ENCODE measurements around the gene POLR2M. TPM values are rescaled to one million over a fixed set of nuclear protein-coding genes. Genes with fewer than 3 reads are reported as not detected.

Gene POLR2M
- total RNA-seq: 100 to 1,000 TPM in 1 of 4 donors, 10 to 100 TPM in 3; 25.5 to 430 (median 34.7) TPM

DNA sequence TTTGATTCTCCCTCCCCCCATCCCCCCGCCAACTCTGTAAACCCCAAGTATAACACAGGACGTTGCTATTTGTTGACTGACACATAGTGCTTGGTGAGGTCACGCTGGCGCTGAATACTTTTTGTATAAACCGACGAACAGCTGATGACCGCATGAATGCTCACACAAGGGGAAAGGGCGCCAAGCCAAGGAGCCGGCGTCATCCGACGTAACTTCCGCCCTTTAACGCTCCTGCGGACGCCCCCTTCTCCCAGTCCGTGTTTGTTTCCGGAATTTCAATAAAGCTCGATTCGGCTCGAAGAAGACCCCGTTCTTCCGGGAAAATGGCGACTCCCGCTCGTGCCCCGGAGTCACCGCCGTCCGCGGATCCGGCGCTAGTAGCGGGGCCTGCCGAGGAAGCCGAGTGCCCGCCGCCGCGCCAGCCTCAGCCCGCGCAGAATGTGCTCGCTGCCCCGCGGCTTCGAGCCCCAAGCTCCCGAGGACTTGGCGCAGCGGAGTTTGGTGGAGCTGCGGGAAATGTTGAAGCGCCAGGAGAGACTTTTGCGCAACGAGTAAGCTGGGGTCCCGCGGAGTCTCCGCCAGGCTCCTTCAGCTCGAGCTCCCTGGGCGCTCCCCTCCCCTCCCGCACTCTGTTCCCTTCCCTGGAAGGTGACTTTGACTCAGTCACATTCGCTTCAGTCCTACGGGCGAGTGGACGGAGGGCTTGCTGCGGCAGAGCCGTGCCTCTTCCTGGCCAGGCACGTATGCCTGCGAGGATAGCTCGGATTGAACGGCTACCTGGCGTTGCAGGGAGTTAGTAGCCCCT is at the start of gene POLR2M:
Gene POLR2M, plus strand, starts transcription at position 310 of the 805 bp plus-strand sequence. Its CDS starts 129 bp downstream, at position 439.
- intact Hi-C loops (cut with DNase I; ENCODE audit: low total_unique reads): no loop called here
- 1% methylated on average over 50 to 70 of the region's 70 CpGs for WGBS, 2 donors
- TF ChIP-seq CTCF (IDR thresholded peaks at IDR 0.05) (no peak), POLR2A (IDR thresholded peaks at IDR 0.05) (no peak)
- DNase-seq (ENCODE audit: low spot score in 2 of 2): peak; percentile 95 to 99
- peak within 1 kb of the TSS; percentile 92 for H3K4me3 ChIP-seq (ENCODE audit: low read depth, poor library complexity, severe bottlenecking)

- no peak for DNase-seq (ENCODE audit: low spot score in 2 of 2)
- intact Hi-C loops (cut with DNase I; ENCODE audit: low total_unique reads): no loop called here
- H3K4me3 ChIP-seq (ENCODE audit: low read depth, poor library complexity, severe bottlenecking): no peak overlapping the region
- TF ChIP-seq CTCF (IDR thresholded peaks at IDR 0.05) (no peak), POLR2A (IDR thresholded peaks at IDR 0.05) (no peak)
- WGBS, 2 donors: 70 to 75% methylated on average over 1 of the region's 1 CpG
These were observed 48.9 kb upstream of the POLR2M start for GRCh38 chr15:57657619-57658018.

DNA sequence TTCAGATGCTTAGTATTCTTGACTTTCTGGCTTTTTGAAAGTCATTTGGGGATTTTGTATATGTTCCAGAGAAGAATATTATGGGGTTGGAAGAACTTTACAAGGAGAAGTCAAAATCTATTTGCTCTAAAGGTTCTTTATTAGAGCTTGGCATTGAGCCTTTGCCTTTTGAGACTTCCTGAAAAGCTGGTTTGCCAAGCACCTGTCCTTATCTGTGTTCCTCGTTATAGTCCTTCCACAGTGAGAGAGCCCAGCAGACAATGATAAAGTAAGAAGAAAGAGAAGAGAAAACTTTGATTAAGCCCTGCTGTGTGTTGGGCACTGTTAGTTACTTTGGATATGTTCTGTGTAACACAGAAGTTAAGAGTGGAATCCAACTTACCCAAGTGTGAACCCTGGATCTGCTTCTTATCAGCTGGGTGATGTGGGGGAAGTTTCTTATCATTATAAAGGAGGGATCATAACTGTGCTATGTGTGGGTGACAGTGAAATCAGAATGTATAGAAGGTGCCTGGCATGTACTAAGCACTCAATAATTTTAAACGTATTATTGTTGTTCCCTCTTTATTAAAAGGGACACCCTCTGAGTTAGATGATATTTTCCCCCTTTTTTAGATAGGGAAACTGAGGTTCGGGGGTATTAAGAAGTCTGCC is 44.3 kb upstream of the POLR2M start:
- no peak overlapping the region for H3K4me3 ChIP-seq (ENCODE audit: low read depth, poor library complexity, severe bottlenecking)
- no peak for TF ChIP-seq POLR2A (IDR thresholded peaks at IDR 0.05)
- no peak for TF ChIP-seq CTCF (IDR thresholded peaks at IDR 0.05)
- DNase-seq (ENCODE audit: low spot score in 2 of 2): no peak
- WGBS, 2 donors: 74 to 81% methylated on average over 3 of the region's 3 CpGs
- intact Hi-C loops (cut with DNase I; ENCODE audit: low total_unique reads): no loop called here

DNA sequence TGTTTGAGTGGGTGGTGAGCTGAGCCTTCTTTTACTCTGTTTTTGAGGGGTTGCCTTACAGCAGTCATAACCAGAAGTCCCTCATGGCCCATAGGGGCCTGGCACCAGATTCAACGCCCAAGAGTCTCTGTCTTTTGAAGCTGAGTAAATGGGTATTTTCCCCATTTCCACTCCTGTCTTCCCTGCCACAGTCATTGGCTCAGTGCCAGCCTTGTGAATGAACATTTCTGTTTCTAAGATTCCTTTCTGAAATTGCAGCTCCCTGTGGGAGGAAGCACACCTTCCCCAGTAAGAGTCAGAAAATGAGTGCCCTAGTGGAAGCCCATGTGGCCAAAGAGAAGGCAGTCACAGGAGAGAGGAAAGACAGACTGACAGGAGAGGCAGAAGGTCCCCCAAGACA is 43.7 kb upstream of the POLR2M start:
- 67 to 80% methylated on average over 1 of the region's 1 CpG for WGBS, 2 donors
- TF ChIP-seq CTCF (IDR thresholded peaks at IDR 0.05) (no peak), POLR2A (IDR thresholded peaks at IDR 0.05) (no peak)
- intact Hi-C loops (cut with DNase I; ENCODE audit: low total_unique reads): no loop called here
- no peak for DNase-seq (ENCODE audit: low spot score in 2 of 2)
- no peak overlapping the region for H3K4me3 ChIP-seq (ENCODE audit: low read depth, poor library complexity, severe bottlenecking)

DNA sequence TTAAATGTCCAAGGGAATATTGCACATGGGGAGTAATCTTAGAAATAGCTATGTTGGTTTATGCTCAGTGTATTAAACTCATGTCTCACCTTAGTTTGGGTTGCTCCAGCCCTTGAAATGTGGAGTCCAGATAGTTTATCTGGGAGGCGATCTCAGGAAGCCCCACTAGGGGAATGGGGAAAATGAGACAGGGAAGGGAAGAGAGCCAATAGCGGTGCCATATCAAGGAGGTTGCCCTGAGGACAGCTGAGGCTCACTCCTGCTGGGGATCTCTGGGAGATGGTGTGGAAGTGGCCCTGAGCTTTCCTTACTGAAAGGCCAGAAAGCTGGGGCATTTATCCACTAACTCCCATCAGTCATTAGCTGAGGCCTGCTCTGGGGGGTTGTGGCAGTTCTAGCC is 43.3 kb upstream of the POLR2M start:
- no peak overlapping the region for H3K4me3 ChIP-seq (ENCODE audit: low read depth, poor library complexity, severe bottlenecking)
- intact Hi-C loops (cut with DNase I; ENCODE audit: low total_unique reads): no loop called here
- no peak for DNase-seq (ENCODE audit: low spot score in 2 of 2)
- TF ChIP-seq CTCF (IDR thresholded peaks at IDR 0.05) (no peak), POLR2A (IDR thresholded peaks at IDR 0.05) (no peak)
- WGBS, 2 donors: 95 to 97% methylated on average over 2 of the region's 2 CpGs
